A204.1 (cell line): ENCODE data around the gene PAEP.

Source experiments
- FAIRE-seq: peaks from 2 replicates; lab custom pipeline; 2012; peaks lifted over from hg19 to GRCh38; lab: Jason Lieb, UNC

PAEP gene

DNA sequence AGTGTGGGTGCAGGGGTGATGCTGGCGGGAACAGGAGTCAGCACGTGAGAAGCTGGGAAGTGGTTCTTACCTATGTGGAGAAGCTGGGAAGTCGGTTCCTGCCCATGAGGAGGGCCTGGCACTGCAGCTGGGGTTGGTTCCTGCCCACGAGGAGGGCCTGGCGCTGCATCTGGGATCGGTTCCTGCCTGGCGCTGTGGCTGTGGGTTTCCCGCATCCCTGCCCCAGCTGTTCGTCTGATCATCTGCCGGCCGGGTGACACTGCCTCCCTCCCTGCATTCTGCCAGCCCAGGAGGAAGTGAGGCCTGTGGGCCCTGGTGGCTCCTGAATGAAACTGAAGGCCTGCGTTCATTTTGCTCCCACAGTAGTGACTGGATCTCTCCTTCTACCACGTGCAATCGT lies 10.5 kb upstream of the PAEP start:
- no peak for FAIRE-seq

GRCh38 chr9:135551456-135551855 lies 10.1 kb upstream of the PAEP start:
- no peak for FAIRE-seq

DNA sequence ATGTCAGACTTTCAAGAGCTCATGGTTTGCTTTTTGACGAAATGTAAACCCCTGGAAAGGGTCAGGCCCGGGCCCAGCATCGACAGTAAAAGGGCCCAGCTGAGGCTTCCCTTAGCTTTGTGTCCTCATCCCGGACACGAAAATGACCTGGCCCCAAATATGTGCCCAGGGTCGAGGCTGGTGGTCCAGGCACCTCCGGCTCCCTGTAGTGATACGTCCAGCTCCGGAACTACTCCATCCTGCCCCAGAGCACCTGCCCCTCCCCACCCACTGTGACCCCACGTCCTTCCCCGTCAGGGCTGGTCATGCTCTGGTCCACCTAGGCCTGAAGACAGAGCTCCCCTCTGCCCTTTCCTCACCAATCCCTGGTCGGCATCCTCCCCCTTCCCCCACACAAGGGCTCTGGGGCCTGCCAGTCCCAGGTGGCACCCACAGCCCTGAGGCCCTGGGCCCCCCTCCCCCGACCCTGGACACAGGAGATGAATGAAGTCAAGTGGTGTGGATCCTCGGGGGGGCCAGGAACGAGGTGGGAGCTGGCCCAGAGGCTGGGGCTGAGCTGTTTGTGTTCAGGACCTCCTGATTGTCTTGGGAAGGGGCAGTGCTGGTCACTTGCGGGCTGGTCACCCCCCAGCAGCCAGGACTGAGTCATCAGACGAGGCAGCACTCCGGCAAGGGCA lies 9.4 kb upstream of the PAEP start:
- FAIRE-seq: no peak

- FAIRE-seq: no peak
These were observed 8.8 kb upstream of the PAEP start for GRCh38 chr9:135552698-135553171.

- FAIRE-seq: no peak
These were observed 6.8 kb upstream of the PAEP start for GRCh38 chr9:135554718-135555117.

DNA sequence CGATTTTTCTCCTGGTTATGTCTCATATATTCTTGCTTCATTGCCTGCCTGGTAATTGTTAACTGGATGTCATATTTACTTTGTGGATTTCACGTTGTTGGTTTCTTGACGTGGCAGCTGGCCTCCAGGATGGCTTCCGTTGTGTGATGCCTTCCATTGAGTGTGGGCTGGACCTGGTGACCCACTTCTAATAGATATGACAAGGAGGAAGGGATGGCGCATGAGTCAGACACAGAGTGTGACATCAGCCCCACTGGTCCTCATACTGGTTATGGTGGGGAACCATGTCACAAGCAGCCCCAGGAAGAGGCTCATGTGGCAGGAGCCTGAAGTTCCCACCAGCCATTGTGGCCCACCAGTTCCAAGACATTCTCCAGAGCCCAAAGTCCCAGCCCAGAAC lies 6.4 kb upstream of the PAEP start:
- FAIRE-seq: no peak

DNA sequence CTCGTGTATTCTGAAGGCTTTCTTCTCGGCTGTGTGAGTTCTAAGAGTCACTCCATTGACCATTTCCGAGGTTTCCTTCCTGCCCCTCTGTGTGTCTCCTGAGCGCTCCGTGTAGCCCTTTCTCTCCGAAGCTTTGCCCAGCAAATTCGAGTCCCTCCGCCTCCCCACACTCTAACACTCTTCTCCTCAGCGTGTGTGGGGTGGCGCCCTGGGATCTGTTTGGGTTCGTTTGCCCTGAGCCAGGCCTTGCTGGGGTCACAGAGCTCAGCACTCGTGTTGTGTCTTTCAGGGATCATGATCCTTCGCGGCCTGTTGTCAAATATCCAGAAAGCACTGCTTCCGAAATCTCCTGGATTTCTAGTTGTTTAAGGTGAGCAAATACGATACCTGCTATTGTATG lies 5.6 kb upstream of the PAEP start:
- FAIRE-seq: no peak

DNA sequence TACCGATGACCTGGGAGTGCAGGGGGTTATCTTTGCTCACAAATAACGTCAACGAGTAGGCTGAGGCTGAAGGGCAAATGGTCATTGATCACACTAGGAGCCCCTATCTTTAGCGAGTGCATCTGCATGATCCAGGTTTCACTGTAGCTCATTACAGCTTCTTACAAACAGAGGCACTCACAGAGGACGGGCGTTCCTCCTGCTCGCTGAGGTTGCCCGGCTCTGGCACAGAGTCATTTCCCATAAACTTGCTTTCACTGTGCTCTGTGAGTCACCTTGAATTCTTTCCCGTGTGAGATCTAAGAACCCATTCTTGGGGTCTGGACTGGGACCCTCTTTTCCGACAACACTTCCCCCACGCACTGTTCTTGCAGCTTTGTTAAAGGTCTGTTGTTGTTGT lies 1.9 kb upstream of the PAEP start:
- no peak for FAIRE-seq

DNA sequence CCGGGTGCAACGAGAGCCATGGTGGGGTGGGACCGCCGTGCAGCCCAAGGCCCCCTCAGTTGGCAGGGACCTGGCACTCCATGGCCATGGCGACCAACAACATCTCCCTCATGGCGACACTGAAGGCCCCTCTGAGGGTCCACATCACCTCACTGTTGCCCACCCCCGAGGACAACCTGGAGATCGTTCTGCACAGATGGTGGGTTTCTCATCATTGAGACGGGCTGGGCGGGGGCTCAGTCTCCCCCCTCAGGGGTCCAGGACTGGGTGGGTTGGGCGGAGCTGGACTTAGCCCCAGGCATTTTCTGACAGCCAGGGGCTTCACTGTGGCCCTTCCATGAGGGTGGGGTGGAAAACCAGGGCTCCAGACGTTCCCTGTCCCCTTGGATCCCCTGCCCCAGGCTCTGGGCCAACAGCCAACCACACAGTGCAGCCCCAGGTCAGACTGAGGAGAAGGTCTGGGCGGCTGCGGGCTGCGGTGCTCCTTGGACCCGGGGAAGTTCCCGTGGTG lies 734 bp downstream of the PAEP start:
- FAIRE-seq: no peak

DNA sequence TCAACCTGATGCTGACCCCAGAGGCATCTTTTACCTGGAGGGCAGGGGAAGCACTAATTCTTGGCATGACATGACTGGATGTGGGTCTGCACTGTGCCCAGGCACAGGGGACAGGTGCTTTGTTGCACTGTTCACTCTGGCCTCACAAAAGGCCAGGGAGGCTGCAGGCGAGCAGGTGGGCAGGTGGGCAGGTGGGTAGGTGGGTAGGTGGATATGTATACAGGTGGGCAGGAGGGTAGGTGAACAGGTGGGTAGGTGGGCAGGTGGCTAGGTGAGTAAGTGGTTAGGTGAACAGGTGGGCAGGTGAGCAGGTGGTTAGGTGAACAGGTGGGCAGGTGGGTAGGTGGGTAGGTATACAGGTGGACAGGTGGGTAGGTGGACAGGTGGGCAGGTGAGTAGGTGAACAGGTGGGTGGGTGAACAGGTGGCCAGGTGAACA lies 1.5 kb downstream of the PAEP start:
- FAIRE-seq: no peak

DNA sequence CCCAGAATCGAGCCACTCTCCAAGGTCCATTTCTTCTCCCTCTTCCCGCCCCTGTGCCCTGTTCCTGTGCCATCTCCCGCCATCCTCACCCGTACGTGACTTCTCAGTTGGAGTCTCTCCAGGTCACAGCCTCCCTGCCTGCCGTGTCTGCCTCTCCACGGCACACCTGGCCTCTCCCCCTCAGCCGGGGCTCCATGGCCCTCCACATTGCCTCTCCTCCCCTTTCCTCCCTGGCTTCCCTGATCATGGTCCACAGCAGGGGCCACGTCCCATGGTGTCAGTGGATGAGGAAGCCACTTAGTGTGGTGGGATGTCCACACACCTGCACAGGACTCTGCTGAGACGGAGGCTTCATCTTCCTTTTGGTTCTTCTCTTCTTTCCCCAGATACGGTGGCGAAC lies 2.3 kb downstream of the PAEP start:
- FAIRE-seq: no peak

- no peak for FAIRE-seq
These were observed 3.6 kb downstream of the PAEP start for GRCh38 chr9:135565141-135565628.

GRCh38 chr9:135565636-135566035 lies 4.1 kb downstream of the PAEP start:
- FAIRE-seq: no peak

DNA sequence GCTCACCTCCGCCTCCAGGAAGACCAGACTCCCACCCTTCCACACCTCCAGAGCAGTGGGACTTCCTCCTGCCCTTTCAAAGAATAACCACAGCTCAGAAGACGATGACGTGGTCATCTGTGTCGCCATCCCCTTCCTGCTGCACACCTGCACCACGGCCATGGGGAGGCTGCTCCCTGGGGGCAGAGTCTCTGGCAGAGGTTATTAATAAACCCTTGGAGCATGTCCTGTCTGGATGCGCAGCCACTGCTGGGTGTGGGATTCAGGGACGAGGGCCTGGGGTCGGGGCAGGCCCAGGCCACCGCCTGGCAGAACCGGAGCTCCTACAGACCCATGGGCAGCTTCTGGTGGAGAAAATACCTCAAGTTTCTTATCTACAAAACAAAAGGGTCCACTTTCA lies 5.0 kb downstream of the PAEP start:
- FAIRE-seq: no peak

DNA sequence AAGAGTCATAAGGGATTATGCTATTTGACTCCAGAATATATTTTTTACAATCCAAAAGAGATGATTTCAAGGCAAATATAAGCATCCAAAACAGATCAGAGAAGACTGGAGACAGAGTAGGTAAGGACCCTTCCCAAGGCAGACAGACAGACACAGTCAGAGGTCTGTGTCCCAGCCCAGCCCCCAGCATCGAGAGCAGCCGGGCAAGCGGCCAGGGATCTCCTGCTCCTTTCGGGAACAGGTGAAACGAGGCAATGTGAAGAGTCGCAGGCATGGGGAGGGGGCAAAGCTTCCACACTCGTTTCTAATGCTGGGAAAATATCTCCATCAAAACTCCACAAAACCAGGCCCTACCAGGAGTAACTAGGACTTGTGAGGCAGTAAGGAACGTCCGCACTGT lies 5.8 kb downstream of the PAEP start:
- FAIRE-seq: no peak

DNA sequence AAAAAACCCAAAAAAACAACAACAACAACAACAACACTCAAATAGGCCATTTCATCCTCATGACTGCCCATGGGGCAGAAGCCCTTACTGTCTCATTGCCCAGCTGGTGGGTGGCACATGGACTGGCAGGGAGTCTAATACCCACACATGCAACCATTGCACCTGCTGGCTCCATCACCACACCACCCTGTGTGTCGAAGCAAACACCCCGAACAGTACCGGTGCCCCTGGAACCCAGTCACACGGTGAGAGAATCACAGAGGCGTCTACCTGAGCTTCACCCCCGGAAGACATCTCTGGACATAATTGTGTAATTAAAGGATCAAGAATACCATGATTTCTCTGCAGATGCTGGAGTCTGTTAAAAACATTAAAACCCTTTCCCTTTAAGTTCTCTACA lies 6.5 kb downstream of the PAEP start:
- no peak for FAIRE-seq

- FAIRE-seq: no peak
These were observed 8.9 kb downstream of the PAEP start for GRCh38 chr9:135570456-135570855.

DNA sequence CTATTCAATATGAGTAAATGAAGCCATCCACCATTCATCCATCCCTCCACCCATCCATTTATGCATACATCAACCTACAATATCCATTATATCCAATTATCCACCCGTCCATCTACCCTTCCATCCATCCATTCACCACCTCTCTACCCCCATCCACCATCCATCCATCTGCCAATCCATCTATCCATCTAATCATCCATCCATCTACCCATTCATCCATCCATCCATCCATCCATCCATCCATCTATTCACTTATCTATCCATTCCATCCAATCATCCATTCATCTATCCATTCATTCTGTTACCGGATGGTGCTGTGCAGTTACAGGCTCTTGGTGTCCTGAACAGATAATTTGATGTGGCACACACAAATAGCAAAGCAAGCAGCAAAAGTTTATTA lies 10.7 kb downstream of the PAEP start:
- no peak for FAIRE-seq

GRCh38 chr9:135573124-135573523 lies 11.6 kb downstream of the PAEP start:
- FAIRE-seq: no peak

GRCh38 chr9:135574331-135574730 lies 12.8 kb downstream of the PAEP start:
- FAIRE-seq: no peak

- no peak for FAIRE-seq
These were observed 13.4 kb downstream of the PAEP start for GRCh38 chr9:135574943-135575342.

DNA sequence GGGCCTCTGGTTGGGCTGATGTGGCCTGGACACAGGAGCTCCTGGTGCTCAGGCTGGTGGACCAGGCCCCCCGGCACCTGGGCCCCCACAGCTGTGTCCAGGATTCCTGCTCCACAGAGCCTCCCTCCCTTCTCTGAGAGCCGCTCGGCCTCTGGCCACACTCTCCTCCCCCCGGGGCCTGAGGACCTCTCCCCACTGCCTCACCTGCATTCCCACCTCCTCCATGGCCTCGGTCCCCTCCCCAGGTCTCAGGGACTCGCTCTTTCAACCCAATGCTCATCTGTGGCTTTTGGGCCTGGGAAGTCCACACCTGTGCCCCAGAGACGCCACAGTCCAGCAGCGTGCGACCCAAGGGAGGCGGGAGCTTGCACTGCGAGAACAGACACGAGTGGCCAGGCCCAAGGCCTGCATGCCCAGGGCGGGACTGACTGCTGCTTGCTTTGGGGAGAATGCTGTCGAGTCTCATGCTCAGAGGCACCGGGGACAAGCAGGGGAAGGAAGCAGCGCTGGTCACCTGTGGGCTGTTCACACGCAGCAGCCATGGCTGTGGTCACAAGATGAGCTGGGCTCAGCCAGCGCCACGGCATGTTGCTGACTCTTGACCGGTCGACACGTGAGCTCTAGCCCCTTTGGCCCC lies 14.6 kb downstream of the PAEP start:
- no peak for FAIRE-seq

DNA sequence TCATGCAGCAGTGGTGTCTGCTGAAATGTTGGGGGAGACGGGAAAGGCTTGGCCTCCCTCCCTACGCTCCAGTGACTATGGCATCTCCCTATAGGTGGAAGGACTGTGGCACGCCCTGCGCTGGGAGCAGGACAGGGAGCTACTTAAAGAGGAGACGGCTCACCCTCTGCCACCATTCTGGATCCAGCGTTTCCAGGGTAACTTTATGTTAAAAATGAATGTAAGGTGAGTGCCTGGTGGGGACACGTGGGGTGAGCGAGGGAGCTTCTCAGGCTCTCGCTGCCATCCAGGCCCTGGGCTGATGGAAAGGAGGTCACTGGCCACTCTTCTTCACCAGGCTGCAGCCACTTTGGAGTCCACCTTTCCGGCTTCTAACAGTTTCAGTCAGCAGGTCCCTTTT lies 15.7 kb downstream of the PAEP start:
- FAIRE-seq: no peak

DNA sequence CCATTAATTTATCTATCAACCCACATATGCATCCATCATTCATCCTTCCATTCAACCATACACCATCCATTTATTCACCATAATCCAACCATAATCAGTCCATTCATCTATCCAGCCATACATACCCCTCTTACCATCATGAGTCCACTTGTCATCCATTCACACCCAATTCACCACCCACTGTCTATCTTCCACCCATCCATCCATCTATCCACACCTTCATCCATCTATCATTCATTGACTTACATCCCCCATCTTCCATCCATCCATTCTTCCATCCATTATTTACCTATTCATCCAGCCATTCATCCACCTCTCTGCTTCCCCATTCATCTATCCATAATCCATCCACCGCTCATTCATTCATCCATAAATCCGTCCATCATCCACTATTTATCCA lies 17.8 kb downstream of the PAEP start:
- no peak for FAIRE-seq
